Lower leg skin (tissue), 3 donors: ENCODE data around the gene TCERG1L.

Experiments
- CTCF ChIP-seq, 3 donors: fragments of 450-650 bp; IDR thresholded peaks; one replicate each; pipeline ENCODE4 v1.5.1; 2016; ENCODE audit warnings: antibody characterized with exemption in 3 of 3, mild to moderate bottlenecking in 3 of 3, moderate library complexity in 2 of 3
- POLR2A ChIP-seq, 2 donors: fragments of 450-650 bp; IDR thresholded peaks; one replicate each; pipeline ENCODE4 v1.6.1; 2016 to 2017; ENCODE audit warnings: antibody characterized with exemption in 2 of 2, mild to moderate bottlenecking in 1 of 2, moderate library complexity in 1 of 2

GRCh38 chr10:131130025-131130424, 181.5 kb downstream of the TCERG1L start:
- TF ChIP-seq CTCF (IDR thresholded peaks at IDR 0.05): no peak
- no peak for TF ChIP-seq POLR2A (IDR thresholded peaks at IDR 0.05)
